Stomach (tissue), 4 donors: ENCODE results near the gene CEACAM16.

ENCODE experiments used
- EP300 ChIP-seq: sonication (generic); formaldehyde crosslinking; IDR thresholded peaks from one replicate; pipeline ENCODE4 v1.6.1; 2017; ENCODE audit warnings: antibody characterized with exemption
- POLR2A ChIP-seq, 4 donors: fragments of 450-650 bp; IDR thresholded peaks; one replicate each; pipeline ENCODE4 v1.6.1; 2016; ENCODE audit warnings: antibody characterized with exemption in 4 of 4, control low read depth in 2 of 4, mild to moderate bottlenecking in 1 of 4, moderate library complexity in 1 of 4
- TF ChIP-seq, protein P1 (sequence below), 7 experiments: fragments of 450-650 bp in 4 of 7; fragments of 200-600 bp in 3 of 7; sonication (generic) in 3 of 7; IDR thresholded peaks; one replicate each; pipeline ENCODE4 v1.5.1; 2016 to 2019; ENCODE audit warnings: antibody characterized with exemption in 7 of 7, control low read depth in 2 of 7, mild to moderate bottlenecking in 1 of 7

DNA sequence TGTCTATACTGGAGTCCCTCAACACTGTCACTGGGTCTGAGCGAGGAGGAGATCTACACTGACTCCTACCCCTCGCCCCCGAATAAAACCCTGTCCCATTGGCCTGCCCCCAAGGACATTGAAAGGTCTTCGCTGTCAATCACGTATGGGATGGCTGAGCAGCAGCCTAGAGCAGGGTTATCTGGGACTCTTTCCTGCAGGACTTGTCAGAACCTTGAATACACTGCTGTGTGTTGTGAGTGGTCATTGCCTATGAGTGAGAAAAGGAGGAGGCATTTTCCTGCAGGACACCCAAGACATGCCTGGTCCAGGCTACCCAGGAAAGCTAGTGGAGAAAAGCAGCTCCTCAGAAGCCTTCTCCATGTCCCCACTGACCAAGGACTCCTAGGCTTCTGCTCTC lies 45.6 kb upstream of the CEACAM16 start:
- TF ChIP-seq POLR2A (IDR thresholded peaks at IDR 0.05): no peak
- TF ChIP-seq, protein P1, sequence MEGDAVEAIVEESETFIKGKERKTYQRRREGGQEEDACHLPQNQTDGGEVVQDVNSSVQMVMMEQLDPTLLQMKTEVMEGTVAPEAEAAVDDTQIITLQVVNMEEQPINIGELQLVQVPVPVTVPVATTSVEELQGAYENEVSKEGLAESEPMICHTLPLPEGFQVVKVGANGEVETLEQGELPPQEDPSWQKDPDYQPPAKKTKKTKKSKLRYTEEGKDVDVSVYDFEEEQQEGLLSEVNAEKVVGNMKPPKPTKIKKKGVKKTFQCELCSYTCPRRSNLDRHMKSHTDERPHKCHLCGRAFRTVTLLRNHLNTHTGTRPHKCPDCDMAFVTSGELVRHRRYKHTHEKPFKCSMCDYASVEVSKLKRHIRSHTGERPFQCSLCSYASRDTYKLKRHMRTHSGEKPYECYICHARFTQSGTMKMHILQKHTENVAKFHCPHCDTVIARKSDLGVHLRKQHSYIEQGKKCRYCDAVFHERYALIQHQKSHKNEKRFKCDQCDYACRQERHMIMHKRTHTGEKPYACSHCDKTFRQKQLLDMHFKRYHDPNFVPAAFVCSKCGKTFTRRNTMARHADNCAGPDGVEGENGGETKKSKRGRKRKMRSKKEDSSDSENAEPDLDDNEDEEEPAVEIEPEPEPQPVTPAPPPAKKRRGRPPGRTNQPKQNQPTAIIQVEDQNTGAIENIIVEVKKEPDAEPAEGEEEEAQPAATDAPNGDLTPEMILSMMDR (IDR thresholded peaks at IDR 0.05): no peak
- TF ChIP-seq EP300: no peak
